C4-2B (cell line): ENCODE data around the gene MUC6.

ENCODE experiments used
- CTCF ChIP-seq: fragments of 450-650 bp; conservative IDR thresholded peaks from 2 replicates; pipeline ENCODE4 v1.5.1; 2017; ENCODE audit warnings: mild to moderate bottlenecking
- ZFX ChIP-seq: fragments of 450-650 bp; IDR thresholded peaks from 2 replicates; pipeline ENCODE4 v1.6.1; 2017

GRCh38 chr11:1038361-1038760 lies 1.8 kb upstream of the MUC6 start:
- no peak for TF ChIP-seq CTCF
- TF ChIP-seq ZFX, result no peak
